GM23338 (cell line): ENCODE measurements around the gene TFF1. TPM values are rescaled to one million over a fixed set of nuclear protein-coding genes. Genes with fewer than 3 reads are reported as not detected.

Experiments
- ATAC-seq: fragments of 200-7000 bp; cut with Tn5 transposase; 3 replicates; pipeline ENCODE4 v1.9.1; 2020
- DNase-seq: peaks from one replicate; pipeline ENCODE4 v3.0.0-alpha.2; 2015; ENCODE audit warnings: low spot score
- H2AFZ ChIP-seq: fragments of 200-600 bp; sonication (generic); 2 replicates; pipeline ENCODE4 v1.8.0; 2016; ENCODE audit warnings: antibody characterized with exemption, mild to moderate bottlenecking, moderate library complexity
- H3F3A ChIP-seq: fragments of 200-600 bp; sonication (generic); replicated peaks from 2 replicates; pipeline ENCODE4 v1.8.0; 2017; ENCODE audit warnings: antibody characterized with exemption, mixed run types, low read depth
- H3K27ac ChIP-seq: fragments of 200-600 bp; sonication (generic); 2 replicates; pipeline ENCODE4 v1.6.1; 2016; ENCODE audit warnings: low read depth
- H3K27me3 ChIP-seq: fragments of 200-600 bp; sonication (generic); 2 replicates; pipeline ENCODE4 v1.8.0; 2016; ENCODE audit warnings: mild to moderate bottlenecking, mixed run types, moderate library complexity; ENCODE audit not compliant: insufficient read depth
- H3K36me3 ChIP-seq: fragments of 200-600 bp; sonication (generic); 2 replicates; pipeline ENCODE4 v1.8.0; 2016; ENCODE audit warnings: mild to moderate bottlenecking; ENCODE audit not compliant: insufficient read depth
- H3K4me1 ChIP-seq: fragments of 200-600 bp; sonication (generic); 2 replicates; pipeline ENCODE4 v1.8.0; 2016; ENCODE audit warnings: mild to moderate bottlenecking, moderate library complexity; ENCODE audit not compliant: insufficient read depth
- H3K4me2 ChIP-seq: fragments of 200-600 bp; sonication (generic); 2 replicates; pipeline ENCODE4 v1.7.1; 2017; ENCODE audit warnings: mixed run types
- H3K4me3 ChIP-seq: fragments of 200-600 bp; sonication (generic); 2 replicates; pipeline ENCODE4 v1.6.1; 2016; ENCODE audit warnings: mixed run types
- H3K79me2 ChIP-seq: fragments of 200-600 bp; sonication (generic); replicated peaks from 2 replicates; pipeline ENCODE4 v1.8.0; 2017; ENCODE audit warnings: mild to moderate bottlenecking; ENCODE audit not compliant: insufficient read depth
- H3K9me2 ChIP-seq: fragments of 200-600 bp; sonication (generic); 2 replicates; pipeline ENCODE4 v1.8.0; 2017; ENCODE audit not compliant: insufficient read depth
- H4K20me1 ChIP-seq: fragments of 200-600 bp; sonication (generic); replicated peaks from 2 replicates; pipeline ENCODE4 v1.8.0; 2017; ENCODE audit warnings: mild to moderate bottlenecking; ENCODE audit not compliant: insufficient read depth
- H3K27ac Mint-ChIP-seq: 2 replicates; pipeline ENCODE4 v1.8.0; 2020; ENCODE audit warnings: inconsistent platforms, mild to moderate bottlenecking, moderate library complexity, mixed read lengths
- H3K27me3 Mint-ChIP-seq: 3 replicates; pipeline ENCODE4 v1.8.0; 2022; ENCODE audit warnings: low read depth, mild to moderate bottlenecking, moderate library complexity, mixed read lengths, inconsistent platforms; ENCODE audit not compliant: insufficient read depth, poor library complexity
- H3K36me3 Mint-ChIP-seq: 3 replicates; pipeline ENCODE4 v1.8.0; 2021; ENCODE audit warnings: low read depth, mild to moderate bottlenecking, inconsistent platforms, moderate library complexity, mixed read lengths
- H3K4me1 Mint-ChIP-seq: 3 replicates; pipeline ENCODE4 v1.8.0; 2020; ENCODE audit warnings: mild to moderate bottlenecking, inconsistent platforms, mixed read lengths
- H3K4me3 Mint-ChIP-seq: 3 replicates; pipeline ENCODE4 v1.8.0; 2021; ENCODE audit warnings: moderate library complexity, mild to moderate bottlenecking, inconsistent platforms, mixed read lengths
- H3K9me3 Mint-ChIP-seq: 3 replicates; pipeline ENCODE4 v1.8.0; 2020; ENCODE audit warnings: moderate library complexity, mild to moderate bottlenecking, inconsistent platforms, mixed read lengths
- CREB1 ChIP-seq: fragments of 250-450 bp; sonication (Bioruptor Pico); IDR thresholded peaks from 2 replicates; pipeline ENCODE4 v1.5.0; 2020; ENCODE audit warnings: low read depth, mild to moderate bottlenecking, moderate library complexity
- EZH2 ChIP-seq: fragments of 200-600 bp; sonication (generic); IDR thresholded peaks from one replicate; pipeline ENCODE4 v1.8.0; 2017; ENCODE audit warnings: antibody characterized with exemption, mild to moderate bottlenecking, low read depth; ENCODE audit not compliant: unreplicated experiment
- NANOG ChIP-seq: IDR thresholded peaks from 2 replicates; pipeline ENCODE4 v1.6.1; 2016; ENCODE audit warnings: antibody characterized with exemption, borderline replicate concordance
- POLR2AphosphoS5 ChIP-seq: IDR thresholded peaks from 2 replicates; pipeline ENCODE4 v1.6.1; 2016; ENCODE audit warnings: antibody characterized with exemption, low read depth
- REST ChIP-seq: IDR thresholded peaks from one replicate; pipeline ENCODE4 v1.6.1; 2018; ENCODE audit warnings: antibody characterized with exemption; ENCODE audit not compliant: unreplicated experiment
- STAT1 ChIP-seq: IDR thresholded peaks from one replicate; pipeline ENCODE4 v1.6.1; 2016; ENCODE audit warnings: antibody characterized with exemption; ENCODE audit not compliant: unreplicated experiment
- ZNF114 ChIP-seq: fragments of 250-450 bp; sonication (Bioruptor Pico); IDR thresholded peaks from 2 replicates; pipeline ENCODE4 v1.5.0; 2020; ENCODE audit warnings: mild to moderate bottlenecking, moderate library complexity
- ZNF331 ChIP-seq: fragments of 250-450 bp; sonication (Bioruptor Pico); IDR thresholded peaks from 2 replicates; pipeline ENCODE4 v1.5.0; 2020; ENCODE audit warnings: low read depth, mild to moderate bottlenecking, moderate library complexity
- ZNF462 ChIP-seq: fragments of 250-450 bp; sonication (Bioruptor Pico); IDR thresholded peaks from 2 replicates; pipeline ENCODE4 v1.5.0; 2020; ENCODE audit warnings: mild to moderate bottlenecking, moderate library complexity
- polyA plus RNA-seq: library from polyadenylated mRNA; unstranded; fragments of >200 nt; fragmentation: Nextera tagmentation; extraction: Ambion mirVana; gene quantifications from 2 replicates; pipeline ENCODE4 v1.2.1, GENCODE V29; 2016
- total RNA-seq: library from RNA; depleted of rRNA; stranded (reverse); fragments of >200 nt; shearing (Covaris generic); gene quantifications from 2 replicates; pipeline ENCODE4 v1.2.3, GENCODE V29; 2014
- TF ChIP-seq, protein P1 (sequence below): IDR thresholded peaks from 2 replicates; pipeline ENCODE4 v1.6.1; 2016; ENCODE audit warnings: antibody characterized with exemption
- TF ChIP-seq, protein P2 (sequence below), 2 experiments: fragments of 200-600 bp in 1 of 2; sonication (generic) in 1 of 2; conservative IDR thresholded peaks; 2 replicates each; pipeline versions ENCODE4 v1.5.1 to v1.6.1; 2016 to 2017; ENCODE audit warnings: antibody characterized with exemption in 2 of 2, low read depth in 2 of 2, mild to moderate bottlenecking in 2 of 2, moderate library complexity in 1 of 2

Gene TFF1
- total and polyA plus RNA-seq, 2 experiments from 2014 or later = not detected

GRCh38 chr21:42330380-42331371 lies 35.7 kb downstream of the TFF1 start:
- Mint-ChIP-seq H3K27me3 (no peaks in the 10 kb centered on the region), H3K27ac (no peak overlapping the region), H3K9me3 (peaks cover 38% of the 10 kb centered on the region)

More at GRCh38 chr21:42330380-42331371, 35.7 kb downstream of the TFF1 start:
- no peak for ATAC-seq
- Histone ChIP-seq H4K20me1 (no peaks in the 10 kb centered on the region), H3K36me3 (no peaks in the 10 kb centered on the region), H3K27me3 (no peaks in the 10 kb centered on the region), H3K4me2 (no peak overlapping the region), H3F3A (no peaks in the 10 kb centered on the region), H3K9me2 (no peaks in the 10 kb centered on the region), H2AFZ (no peak overlapping the region), H3K4me1 (0 out of 2 replicates have a peak, but pooled peaks cover 11% of the 10 kb centered on the region), H3K4me3 (no peak overlapping the region), H3K27ac (no peak overlapping the region), H3K79me2 (no peaks in the 10 kb centered on the region)
- no peak for DNase-seq
- peaks cover 12% of the 10 kb centered on the region for H3K4me1 Mint-ChIP-seq
- TF ChIP-seq NANOG (no peak), POLR2AphosphoS5 (no peak), ZNF331 (CRISPR knock-in tag) (no peak), REST (no peak), ZNF462 (CRISPR knock-in tag) (no peak), EZH2 (no peak), ZNF114 (no peak), STAT1 (no peak), CREB1 (no peak)
- TF ChIP-seq, protein P1, sequence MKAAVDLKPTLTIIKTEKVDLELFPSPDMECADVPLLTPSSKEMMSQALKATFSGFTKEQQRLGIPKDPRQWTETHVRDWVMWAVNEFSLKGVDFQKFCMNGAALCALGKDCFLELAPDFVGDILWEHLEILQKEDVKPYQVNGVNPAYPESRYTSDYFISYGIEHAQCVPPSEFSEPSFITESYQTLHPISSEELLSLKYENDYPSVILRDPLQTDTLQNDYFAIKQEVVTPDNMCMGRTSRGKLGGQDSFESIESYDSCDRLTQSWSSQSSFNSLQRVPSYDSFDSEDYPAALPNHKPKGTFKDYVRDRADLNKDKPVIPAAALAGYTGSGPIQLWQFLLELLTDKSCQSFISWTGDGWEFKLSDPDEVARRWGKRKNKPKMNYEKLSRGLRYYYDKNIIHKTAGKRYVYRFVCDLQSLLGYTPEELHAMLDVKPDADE = no peak
- TF ChIP-seq, protein P2, sequence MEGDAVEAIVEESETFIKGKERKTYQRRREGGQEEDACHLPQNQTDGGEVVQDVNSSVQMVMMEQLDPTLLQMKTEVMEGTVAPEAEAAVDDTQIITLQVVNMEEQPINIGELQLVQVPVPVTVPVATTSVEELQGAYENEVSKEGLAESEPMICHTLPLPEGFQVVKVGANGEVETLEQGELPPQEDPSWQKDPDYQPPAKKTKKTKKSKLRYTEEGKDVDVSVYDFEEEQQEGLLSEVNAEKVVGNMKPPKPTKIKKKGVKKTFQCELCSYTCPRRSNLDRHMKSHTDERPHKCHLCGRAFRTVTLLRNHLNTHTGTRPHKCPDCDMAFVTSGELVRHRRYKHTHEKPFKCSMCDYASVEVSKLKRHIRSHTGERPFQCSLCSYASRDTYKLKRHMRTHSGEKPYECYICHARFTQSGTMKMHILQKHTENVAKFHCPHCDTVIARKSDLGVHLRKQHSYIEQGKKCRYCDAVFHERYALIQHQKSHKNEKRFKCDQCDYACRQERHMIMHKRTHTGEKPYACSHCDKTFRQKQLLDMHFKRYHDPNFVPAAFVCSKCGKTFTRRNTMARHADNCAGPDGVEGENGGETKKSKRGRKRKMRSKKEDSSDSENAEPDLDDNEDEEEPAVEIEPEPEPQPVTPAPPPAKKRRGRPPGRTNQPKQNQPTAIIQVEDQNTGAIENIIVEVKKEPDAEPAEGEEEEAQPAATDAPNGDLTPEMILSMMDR (conservative IDR thresholded peaks at IDR 0.05; ENCODE audit: low read depth in 2 of 2) = no peak
- peaks cover 29% of the 10 kb centered on the region for H3K36me3 Mint-ChIP-seq
- H3K4me3 Mint-ChIP-seq = no peak overlapping the region; the same call in 2 of the 3 replicates
